Activated CD4-positive, alpha-beta memory T cell treated with anti-CD3 and anti-CD28 coated beads, Interleukin-2, amount 10 ng/mL, durations not matched to agents 7 days and 5 days (primary cell): ENCODE data around the gene RLN3. TPM values are rescaled to one million over a fixed set of nuclear protein-coding genes. Genes with fewer than 3 reads are reported as not detected.
A peak's percentile ranks its signal among the peaks of the same experiment; 100 is the strongest.

ENCODE experiments used
- CTCF ChIA-PET: fragments of 350-600 bp; sonication (Branson Sonifier 250); formaldehyde crosslinking; loops from one replicate; lab custom pipeline; 2021; ENCODE audit warnings: antibody characterized with exemption, inconsistent platforms; lab: Charles Lee
- POLR2A ChIA-PET: fragments of 350-600 bp; sonication (Branson Sonifier 250); formaldehyde crosslinking; loops from one replicate; lab custom pipeline; 2021; ENCODE audit warnings: antibody characterized with exemption; lab: Charles Lee
- DNase-seq: peaks from one replicate; pipeline ENCODE4 v3.0.0-alpha.2; 2020
- H3K27ac Mint-ChIP-seq: one replicate; pipeline ENCODE4 v1.8.0; 2021; ENCODE audit warnings: mild to moderate bottlenecking, mixed read lengths
- H3K27me3 Mint-ChIP-seq: one replicate; pipeline ENCODE4 v1.8.0; 2021; ENCODE audit warnings: mixed read lengths
- H3K36me3 Mint-ChIP-seq: one replicate; pipeline ENCODE4 v1.8.0; 2021; ENCODE audit warnings: low read depth, mixed read lengths
- H3K4me1 Mint-ChIP-seq: one replicate; pipeline ENCODE4 v1.8.0; 2021; ENCODE audit warnings: mixed read lengths
- H3K4me3 Mint-ChIP-seq: one replicate; pipeline ENCODE4 v1.8.0; 2021; ENCODE audit warnings: mild to moderate bottlenecking, mixed read lengths
- H3K9me3 Mint-ChIP-seq: one replicate; pipeline ENCODE4 v1.8.0; 2021; ENCODE audit warnings: mixed read lengths
- total RNA-seq, 2 experiments: library from RNA; stranded (reverse); gene quantifications; one replicate each; pipeline ENCODE4 v1.2.3, GENCODE V29; 2021

RLN3 gene
- total RNA-seq, 2 experiments from 2014 or later = not detected

- ChIA-PET POLR2A (interaction anchor here (1.0 kb wide), 2 partner anchors 12 to 21 kb away, joined by 4 to 5 read pairs; partner anchors contain the start of gene IL27RA), CTCF (interaction anchor here (1.3 to 1.8 kb wide), 3 partner anchors 9 to 84 kb away, joined by 3 to 7 read pairs (median 5); partner anchors contain the start of genes ASF1B and MISP3)
- Mint-ChIP-seq H3K27ac (no peak overlapping the region), H3K9me3 (no peaks in the 10 kb centered on the region), H3K4me1 (peaks cover 2% of the 10 kb centered on the region), H3K4me3 (no peak overlapping the region), H3K27me3 (peaks cover 4% of the 10 kb centered on the region), H3K36me3 (peaks cover 44% of the 10 kb centered on the region)
- no peak for DNase-seq
These were observed 24.5 kb downstream of the RLN3 start for GRCh38 chr19:14052470-14052869.

- ChIA-PET POLR2A (interaction anchor here (1.0 kb wide), 1 partner anchor 13 kb away, joined by 5 read pairs; no protein-coding TSS in a partner anchor), CTCF (interaction anchor here (1.3 to 1.8 kb wide), 3 partner anchors 10 to 83 kb away, joined by 3 to 7 read pairs (median 5); partner anchors contain the start of genes ASF1B and MISP3)
- Mint-ChIP-seq H3K27ac (no peak overlapping the region), H3K27me3 (peaks cover 9% of the 10 kb centered on the region), H3K4me3 (no peak overlapping the region), H3K4me1 (peaks cover 6% of the 10 kb centered on the region), H3K9me3 (no peaks in the 10 kb centered on the region), H3K36me3 (peaks cover 44% of the 10 kb centered on the region)
- no peak for DNase-seq
These were observed 25.1 kb downstream of the RLN3 start for GRCh38 chr19:14053032-14053431.

GRCh38 chr19:14053500-14053899 is 25.6 kb downstream of the RLN3 start:
- Mint-ChIP-seq H3K27ac (no peak overlapping the region), H3K36me3 (peaks cover 40% of the 10 kb centered on the region), H3K27me3 (peaks cover 14% of the 10 kb centered on the region), H3K4me3 (no peak overlapping the region), H3K9me3 (no peaks in the 10 kb centered on the region), H3K4me1 (peaks cover 9% of the 10 kb centered on the region)
- no peak for DNase-seq
- ChIA-PET POLR2A (interaction anchor here (1.0 kb wide), 1 partner anchor 13 kb away, joined by 5 read pairs; no protein-coding TSS in a partner anchor), CTCF (interaction anchor here (1.2 to 1.8 kb wide), 4 partner anchors 10 to 83 kb away, joined by 3 to 7 read pairs (median 4); partner anchors contain the start of genes ASF1B and MISP3)

- Mint-ChIP-seq H3K27me3 (peaks cover 19% of the 10 kb centered on the region), H3K9me3 (no peaks in the 10 kb centered on the region), H3K27ac (no peak overlapping the region), H3K36me3 (peaks cover 34% of the 10 kb centered on the region), H3K4me1 (peaks cover 14% of the 10 kb centered on the region), H3K4me3 (no peak overlapping the region)
- CTCF ChIA-PET = interaction anchor here (1.2 kb wide), 1 partner anchor 18 kb away, joined by 3 read pairs; no protein-coding TSS in a partner anchor
- POLR2A ChIA-PET = interaction anchor here (0.8 kb wide), 1 partner anchor 84 kb away, joined by 3 read pairs; no protein-coding TSS in a partner anchor
- no peak for DNase-seq
These were observed 26.2 kb downstream of the RLN3 start for GRCh38 chr19:14054099-14054498.

- Mint-ChIP-seq H3K4me3 (no peak overlapping the region), H3K27ac (no peak overlapping the region), H3K9me3 (no peaks in the 10 kb centered on the region), H3K4me1 (peaks cover 14% of the 10 kb centered on the region), H3K27me3 (peaks cover 23% of the 10 kb centered on the region), H3K36me3 (peaks cover 31% of the 10 kb centered on the region)
- no peak for DNase-seq
- CTCF ChIA-PET = interaction anchor here (1.2 kb wide), 1 partner anchor 19 kb away, joined by 3 read pairs; no protein-coding TSS in a partner anchor
- POLR2A ChIA-PET = interaction anchor here (0.8 kb wide), 1 partner anchor 84 kb away, joined by 3 read pairs; no protein-coding TSS in a partner anchor
These were observed 26.8 kb downstream of the RLN3 start for GRCh38 chr19:14054721-14055120.

- H3K4me1 Mint-ChIP-seq = peaks cover 14% of the 10 kb centered on the region
- no peaks in the 10 kb centered on the region for H3K9me3 Mint-ChIP-seq
- CTCF ChIA-PET = interaction anchor here (6.1 kb wide), 1 partner anchor 16 kb away, joined by 86 read pairs; the partner anchor contains the start of gene MISP3
- POLR2A ChIA-PET = no interaction called here
- H3K27me3 Mint-ChIP-seq = peaks cover 29% of the 10 kb centered on the region
- peaks cover 25% of the 10 kb centered on the region for H3K36me3 Mint-ChIP-seq
- no peak for DNase-seq
- H3K27ac Mint-ChIP-seq = no peak overlapping the region
- H3K4me3 Mint-ChIP-seq = no peak overlapping the region
These were observed 27.4 kb downstream of the RLN3 start for GRCh38 chr19:14055396-14055795.

- peaks cover 33% of the 10 kb centered on the region for H3K27me3 Mint-ChIP-seq
- no peak overlapping the region for H3K27ac Mint-ChIP-seq
- peaks cover 14% of the 10 kb centered on the region for H3K4me1 Mint-ChIP-seq
- no peak overlapping the region for H3K4me3 Mint-ChIP-seq
- ChIA-PET POLR2A (interaction anchor here (1.0 to 1.6 kb wide), 3 partner anchors 8 to 70 kb away, joined by 3 to 4 read pairs (median 3); partner anchors contain the start of gene RFX1), CTCF (interaction anchor here (1.7 to 6.1 kb wide), 2 partner anchors 15 to 177 kb away, joined by 5 to 86 read pairs; partner anchors contain the start of gene MISP3)
- peaks cover 19% of the 10 kb centered on the region for H3K36me3 Mint-ChIP-seq
- no peaks in the 10 kb centered on the region for H3K9me3 Mint-ChIP-seq
- no peak for DNase-seq
These were observed 28.2 kb downstream of the RLN3 start for GRCh38 chr19:14056069-14056666.

GRCh38 chr19:14056741-14057356 is 28.9 kb downstream of the RLN3 start:
- H3K27me3 Mint-ChIP-seq = peaks cover 34% of the 10 kb centered on the region
- ChIA-PET CTCF (interaction anchor here (0.8 to 6.1 kb wide), 5 partner anchors 7 to 178 kb away, joined by 5 to 86 read pairs (median 6); partner anchors contain the start of gene MISP3), POLR2A (interaction anchor here (0.9 to 1.6 kb wide), 4 partner anchors 9 to 69 kb away, joined by 3 to 4 read pairs (median 3); partner anchors contain the start of gene RFX1)
- H3K4me3 Mint-ChIP-seq = no peak overlapping the region
- no peak for DNase-seq
- H3K9me3 Mint-ChIP-seq = no peaks in the 10 kb centered on the region
- H3K36me3 Mint-ChIP-seq = peaks cover 14% of the 10 kb centered on the region
- peaks cover 14% of the 10 kb centered on the region for H3K4me1 Mint-ChIP-seq
- H3K27ac Mint-ChIP-seq = no peak overlapping the region

- Mint-ChIP-seq H3K4me3 (no peak overlapping the region), H3K27me3 (peaks cover 34% of the 10 kb centered on the region), H3K36me3 (peaks cover 3% of the 10 kb centered on the region), H3K27ac (no peak overlapping the region), H3K4me1 (peaks cover 14% of the 10 kb centered on the region), H3K9me3 (no peaks in the 10 kb centered on the region)
- ChIA-PET POLR2A (interaction anchor here (0.9 to 1.7 kb wide), 6 partner anchors 8 to 78 kb away, joined by 3 to 5 read pairs (median 4); partner anchors contain the start of genes ASF1B and IL27RA), CTCF (interaction anchor here (0.6 to 6.1 kb wide), 29 partner anchors 9 to 446 kb away, joined by 3 to 86 read pairs (median 4); partner anchors contain the start of genes ASF1B, DCAF15, IL27RA and MISP3)
- no peak for DNase-seq
These were observed 30.5 kb downstream of the RLN3 start for GRCh38 chr19:14058182-14059092.

- no peaks in the 10 kb centered on the region for H3K36me3 Mint-ChIP-seq
- H3K27ac Mint-ChIP-seq = no peak overlapping the region
- CTCF ChIA-PET = interaction anchor here (0.6 to 6.1 kb wide), 31 partner anchors 10 to 445 kb away, joined by 3 to 86 read pairs (median 4); partner anchors contain the start of genes ASF1B, DCAF15, IL27RA and MISP3
- no peaks in the 10 kb centered on the region for H3K9me3 Mint-ChIP-seq
- no peak overlapping the region for H3K4me3 Mint-ChIP-seq
- peaks cover 34% of the 10 kb centered on the region for H3K27me3 Mint-ChIP-seq
- DNase-seq = peak; percentile 53
- POLR2A ChIA-PET = interaction anchor here (1.0 to 1.7 kb wide), 6 partner anchors 9 to 78 kb away, joined by 3 to 5 read pairs (median 4); partner anchors contain the start of genes ASF1B, IL27RA and MISP3
- H3K4me1 Mint-ChIP-seq = peaks cover 14% of the 10 kb centered on the region
These were observed 31.1 kb downstream of the RLN3 start for GRCh38 chr19:14059093-14059480.

GRCh38 chr19:14059652-14060155 is 31.8 kb downstream of the RLN3 start:
- Mint-ChIP-seq H3K27ac (no peak overlapping the region), H3K9me3 (no peaks in the 10 kb centered on the region), H3K36me3 (no peaks in the 10 kb centered on the region), H3K27me3 (peaks cover 34% of the 10 kb centered on the region), H3K4me1 (peaks cover 14% of the 10 kb centered on the region), H3K4me3 (no peak overlapping the region)
- ChIA-PET CTCF (interaction anchor here (0.6 to 6.1 kb wide), 29 partner anchors 10 to 471 kb away, joined by 3 to 86 read pairs (median 4); partner anchors contain the start of genes ASF1B, DCAF15, IL27RA and MISP3), POLR2A (interaction anchor here (1.0 to 1.7 kb wide), 8 partner anchors 8 to 74 kb away, joined by 3 to 5 read pairs (median 3); partner anchors contain the start of genes IL27RA and MISP3)
- no peak for DNase-seq
